ENCODE measurements around the gene CHM. TPM values are rescaled to one million over a fixed set of nuclear protein-coding genes. Genes with fewer than 3 reads are reported as not detected.

The CHM gene
- total and polyA plus RNA-seq, 11 donors: 5.0 to 21.3 (median 12.0) TPM

GRCh38 chrX:85828771-85829170 is 218.6 kb downstream of the CHM start:
- no peak overlapping the region for H3K27ac ChIP-seq
- ATAC-seq: no peak
- no peaks in the 10 kb centered on the region for H3K4me1 ChIP-seq
- H3K4me3 ChIP-seq: no peak overlapping the region
- DNase-seq: no peak
- H3K27me3 ChIP-seq: peaks cover 0 to 5% (median 0%) of the 10 kb centered on the region in 9 donors
- WGBS, 4 donors: 65 to 87% (median 77%) methylated on average over 5 of the region's 5 CpGs
- no peaks in the 10 kb centered on the region for H3K9me3 ChIP-seq
- intact Hi-C loops (cut with DNase I): no loop called here
- H3K36me3 ChIP-seq: no peaks in the 10 kb centered on the region
- TF ChIP-seq, protein P1, sequence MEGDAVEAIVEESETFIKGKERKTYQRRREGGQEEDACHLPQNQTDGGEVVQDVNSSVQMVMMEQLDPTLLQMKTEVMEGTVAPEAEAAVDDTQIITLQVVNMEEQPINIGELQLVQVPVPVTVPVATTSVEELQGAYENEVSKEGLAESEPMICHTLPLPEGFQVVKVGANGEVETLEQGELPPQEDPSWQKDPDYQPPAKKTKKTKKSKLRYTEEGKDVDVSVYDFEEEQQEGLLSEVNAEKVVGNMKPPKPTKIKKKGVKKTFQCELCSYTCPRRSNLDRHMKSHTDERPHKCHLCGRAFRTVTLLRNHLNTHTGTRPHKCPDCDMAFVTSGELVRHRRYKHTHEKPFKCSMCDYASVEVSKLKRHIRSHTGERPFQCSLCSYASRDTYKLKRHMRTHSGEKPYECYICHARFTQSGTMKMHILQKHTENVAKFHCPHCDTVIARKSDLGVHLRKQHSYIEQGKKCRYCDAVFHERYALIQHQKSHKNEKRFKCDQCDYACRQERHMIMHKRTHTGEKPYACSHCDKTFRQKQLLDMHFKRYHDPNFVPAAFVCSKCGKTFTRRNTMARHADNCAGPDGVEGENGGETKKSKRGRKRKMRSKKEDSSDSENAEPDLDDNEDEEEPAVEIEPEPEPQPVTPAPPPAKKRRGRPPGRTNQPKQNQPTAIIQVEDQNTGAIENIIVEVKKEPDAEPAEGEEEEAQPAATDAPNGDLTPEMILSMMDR (IDR thresholded peaks at IDR 0.05): no peak
- TF ChIP-seq POLR2A (IDR thresholded peaks at IDR 0.05): no peak

- Histone ChIP-seq H3K27me3 (no peaks in the 10 kb centered on the region), H3K4me1 (no peaks in the 10 kb centered on the region), H3K4me3 (no peak overlapping the region), H3K9me3 (peaks cover 0 to 38% (median 12%) of the 10 kb centered on the region in 12 donors), H3K36me3 (no peaks in the 10 kb centered on the region), H3K27ac (no peak overlapping the region)
- 55 to 69% (median 60%) methylated on average over 6 of the region's 6 CpGs for WGBS, 4 donors
- intact Hi-C loops (cut with DNase I): no loop called here
- TF ChIP-seq, protein P1 (IDR thresholded peaks at IDR 0.05): no peak
- no peak for TF ChIP-seq POLR2A (IDR thresholded peaks at IDR 0.05)
- no peak for DNase-seq
- no peak for ATAC-seq
Measured at GRCh38 chrX:85815203-85815751, 232.1 kb downstream of the CHM start.

MicroRNAs encoded within 50 kb of the gene (microRNA counts, 767-probe panel; counts per million panel counts)
- microRNA hsa-miR-1321 (0 to 1,378 counts per million in 2 donors), microRNA hsa-miR-361-3p (3,130 to 3,293 counts per million in 2 donors), microRNA hsa-miR-361-5p (4,382 to 4,689 counts per million in 2 donors)

Small RNA genes within 50 kb of the gene (microRNA-seq; reads per million reads assigned to microRNA genes)
- gene MIR1321: 0 reads per million in 4 donors
- 2,006 to 4,866 (median 3,092) reads per million in 4 donors for gene MIR361

Other genes with a start within 250 kb of the CHM start
- gene DACH2, start 100.9 kb upstream of the CHM start, total RNA-seq: not detected
- gene DACH2, start 100.9 kb upstream of the CHM start, polyA plus RNA-seq: not detected